PFSK-1 (cell line): Measurements from ENCODE around the gene OPCML.

Experiments used
- FOXP2 ChIP-seq: optimal IDR thresholded peaks from 2 replicates; pipeline ENCODE3; 2011; ENCODE audit warnings: borderline replicate concordance, control low read depth, inconsistent platforms; ENCODE audit not compliant: insufficient read depth; ENCODE audit errors: extremely low read length, extremely low read depth
- POLR2AphosphoS5 ChIP-seq: IDR thresholded peaks from 2 replicates; pipeline ENCODE4 v1.6.1; 2012; ENCODE audit warnings: low read depth, mild to moderate bottlenecking, control low read depth, low read length, moderate library complexity
- SIN3A ChIP-seq: IDR thresholded peaks from 2 replicates; pipeline ENCODE4 v1.6.1; 2012; ENCODE audit warnings: mild to moderate bottlenecking, low read length, moderate library complexity, borderline replicate concordance; ENCODE audit not compliant: insufficient read depth
- TAF1 ChIP-seq: IDR thresholded peaks from 2 replicates; pipeline ENCODE4 v1.6.1; 2012; ENCODE audit warnings: low read length, control low read depth, borderline replicate concordance; ENCODE audit not compliant: insufficient read depth
- TF ChIP-seq, protein P1 (sequence below), 2 experiments: IDR thresholded peaks; 2 replicates each; pipeline versions ENCODE4 v1.6.1 to v1.8.0; 2011 to 2012; ENCODE audit warnings: low read depth in 2 of 2, low read length in 2 of 2, control low read depth in 1 of 2, inconsistent platforms in 1 of 2, mild to moderate bottlenecking in 1 of 2, moderate library complexity in 1 of 2; ENCODE audit not compliant: insufficient read depth in 1 of 2

OPCML gene

GRCh38 chr11:133360860-133361688 is 171.2 kb downstream of the OPCML start:
- no peak for TF ChIP-seq TAF1
- TF ChIP-seq SIN3A, result no peak
- TF ChIP-seq, protein P1, sequence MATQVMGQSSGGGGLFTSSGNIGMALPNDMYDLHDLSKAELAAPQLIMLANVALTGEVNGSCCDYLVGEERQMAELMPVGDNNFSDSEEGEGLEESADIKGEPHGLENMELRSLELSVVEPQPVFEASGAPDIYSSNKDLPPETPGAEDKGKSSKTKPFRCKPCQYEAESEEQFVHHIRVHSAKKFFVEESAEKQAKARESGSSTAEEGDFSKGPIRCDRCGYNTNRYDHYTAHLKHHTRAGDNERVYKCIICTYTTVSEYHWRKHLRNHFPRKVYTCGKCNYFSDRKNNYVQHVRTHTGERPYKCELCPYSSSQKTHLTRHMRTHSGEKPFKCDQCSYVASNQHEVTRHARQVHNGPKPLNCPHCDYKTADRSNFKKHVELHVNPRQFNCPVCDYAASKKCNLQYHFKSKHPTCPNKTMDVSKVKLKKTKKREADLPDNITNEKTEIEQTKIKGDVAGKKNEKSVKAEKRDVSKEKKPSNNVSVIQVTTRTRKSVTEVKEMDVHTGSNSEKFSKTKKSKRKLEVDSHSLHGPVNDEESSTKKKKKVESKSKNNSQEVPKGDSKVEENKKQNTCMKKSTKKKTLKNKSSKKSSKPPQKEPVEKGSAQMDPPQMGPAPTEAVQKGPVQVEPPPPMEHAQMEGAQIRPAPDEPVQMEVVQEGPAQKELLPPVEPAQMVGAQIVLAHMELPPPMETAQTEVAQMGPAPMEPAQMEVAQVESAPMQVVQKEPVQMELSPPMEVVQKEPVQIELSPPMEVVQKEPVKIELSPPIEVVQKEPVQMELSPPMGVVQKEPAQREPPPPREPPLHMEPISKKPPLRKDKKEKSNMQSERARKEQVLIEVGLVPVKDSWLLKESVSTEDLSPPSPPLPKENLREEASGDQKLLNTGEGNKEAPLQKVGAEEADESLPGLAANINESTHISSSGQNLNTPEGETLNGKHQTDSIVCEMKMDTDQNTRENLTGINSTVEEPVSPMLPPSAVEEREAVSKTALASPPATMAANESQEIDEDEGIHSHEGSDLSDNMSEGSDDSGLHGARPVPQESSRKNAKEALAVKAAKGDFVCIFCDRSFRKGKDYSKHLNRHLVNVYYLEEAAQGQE (IDR thresholded peaks at IDR 0.05; ENCODE audit: insufficient read depth in 1 of 2, low read depth in 2 of 2, low read length in 2 of 2), result no peak
- TF ChIP-seq POLR2AphosphoS5, result no peak
- no peak for TF ChIP-seq FOXP2

DNA sequence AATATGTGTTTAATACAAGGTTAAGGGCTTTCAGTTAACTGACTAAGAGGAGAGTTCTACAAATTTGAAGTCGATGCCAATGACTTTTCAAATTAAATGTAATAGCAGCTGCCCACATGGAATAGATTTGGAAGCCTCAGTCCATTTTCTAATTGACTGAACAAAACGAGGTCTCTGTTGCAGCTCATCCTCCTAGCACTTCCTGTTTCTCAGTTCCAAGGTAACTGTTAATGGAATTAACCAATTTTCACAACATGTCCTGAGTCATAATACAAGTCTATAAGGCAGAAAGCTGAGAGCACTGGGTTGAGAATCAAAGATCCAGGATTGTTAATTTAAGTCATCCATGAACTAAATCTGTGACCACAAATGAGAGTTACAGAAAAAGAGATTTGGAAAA is 177.2 kb downstream of the OPCML start:
- TF ChIP-seq FOXP2 (no peak), POLR2AphosphoS5 (no peak), TAF1 (no peak), SIN3A (no peak)
- TF ChIP-seq, protein P1 (IDR thresholded peaks at IDR 0.05; ENCODE audit: insufficient read depth in 1 of 2, low read depth in 2 of 2, low read length in 2 of 2), result no peak

DNA sequence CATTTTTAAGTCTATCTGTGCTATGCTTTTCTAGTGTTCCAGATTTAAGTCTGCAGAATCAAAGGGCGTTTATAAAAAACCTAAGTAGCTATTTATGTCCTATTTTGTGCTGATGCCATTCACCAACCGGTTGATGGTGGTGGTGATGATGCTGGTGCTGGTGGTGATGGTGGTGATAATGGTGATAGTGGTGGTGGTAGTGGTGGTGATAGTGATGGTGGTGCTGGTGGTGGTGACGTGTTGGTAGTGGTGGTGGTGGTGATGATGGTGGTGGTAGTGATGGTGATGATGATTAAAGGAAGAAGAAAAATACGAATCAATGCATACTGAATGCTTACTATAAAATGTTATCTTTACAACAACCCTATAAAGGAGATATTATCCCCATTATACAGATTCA is 178.2 kb downstream of the OPCML start:
- TF ChIP-seq, protein P1 (IDR thresholded peaks at IDR 0.05; ENCODE audit: insufficient read depth in 1 of 2, low read depth in 2 of 2, low read length in 2 of 2), result no peak
- TF ChIP-seq SIN3A (no peak), POLR2AphosphoS5 (no peak), FOXP2 (no peak), TAF1 (no peak)

DNA sequence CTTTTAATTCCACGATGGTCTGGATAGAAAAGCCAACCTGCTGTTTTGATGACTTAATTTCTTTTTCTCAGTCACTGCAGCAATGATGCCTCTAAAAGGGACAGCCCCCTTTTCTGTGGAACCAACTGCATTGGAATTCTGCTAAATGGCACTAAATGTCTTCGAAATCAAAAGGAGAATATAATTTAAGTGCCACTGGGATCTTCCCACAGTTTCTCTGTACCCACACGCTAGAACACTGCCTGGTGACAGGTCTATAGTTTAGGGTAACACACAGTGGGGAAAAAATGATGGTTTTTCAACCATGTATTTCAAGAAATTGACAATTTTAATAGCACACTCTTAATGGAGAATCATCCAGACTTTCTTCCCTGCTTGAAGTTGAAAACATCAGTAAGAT is 182.3 kb downstream of the OPCML start:
- TF ChIP-seq SIN3A, result no peak
- TF ChIP-seq FOXP2, result no peak
- TF ChIP-seq, protein P1 (IDR thresholded peaks at IDR 0.05; ENCODE audit: insufficient read depth in 1 of 2, low read depth in 2 of 2, low read length in 2 of 2), result no peak
- no peak for TF ChIP-seq POLR2AphosphoS5
- no peak for TF ChIP-seq TAF1

DNA sequence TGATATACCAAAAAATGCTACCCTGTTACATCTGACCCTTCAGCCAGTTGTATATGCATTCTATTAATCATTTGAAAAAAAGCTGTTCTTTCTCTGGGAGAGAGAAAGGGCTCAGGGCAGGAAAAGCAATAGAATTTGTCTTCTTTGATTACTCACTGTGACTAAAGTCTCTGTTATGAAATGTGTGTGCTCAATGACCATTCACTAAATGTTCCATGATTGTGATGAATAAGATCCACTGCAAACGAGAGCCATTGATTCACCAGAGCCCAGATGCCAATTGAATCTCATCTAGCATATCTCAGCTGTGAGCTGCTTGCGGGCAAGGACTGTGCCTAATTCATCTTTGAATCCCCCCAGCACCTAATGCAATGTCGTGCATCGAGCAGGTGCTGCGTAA is 184.3 kb downstream of the OPCML start:
- TF ChIP-seq, protein P1 (IDR thresholded peaks at IDR 0.05; ENCODE audit: insufficient read depth in 1 of 2, low read depth in 2 of 2, low read length in 2 of 2), result no peak
- no peak for TF ChIP-seq TAF1
- TF ChIP-seq POLR2AphosphoS5, result no peak
- no peak for TF ChIP-seq SIN3A
- no peak for TF ChIP-seq FOXP2
